GM19397 (cell line): ENCODE measurements around the gene ATP6V0B.

ENCODE experiments used
- ATAC-seq: cut with Tn5 transposase; IDR thresholded peaks from one replicate; pipeline ENCODE4 v1.9.1; 2021; ENCODE audit warnings: mild to moderate bottlenecking, moderate library complexity; ENCODE audit not compliant: unreplicated experiment

The ATP6V0B gene

DNA sequence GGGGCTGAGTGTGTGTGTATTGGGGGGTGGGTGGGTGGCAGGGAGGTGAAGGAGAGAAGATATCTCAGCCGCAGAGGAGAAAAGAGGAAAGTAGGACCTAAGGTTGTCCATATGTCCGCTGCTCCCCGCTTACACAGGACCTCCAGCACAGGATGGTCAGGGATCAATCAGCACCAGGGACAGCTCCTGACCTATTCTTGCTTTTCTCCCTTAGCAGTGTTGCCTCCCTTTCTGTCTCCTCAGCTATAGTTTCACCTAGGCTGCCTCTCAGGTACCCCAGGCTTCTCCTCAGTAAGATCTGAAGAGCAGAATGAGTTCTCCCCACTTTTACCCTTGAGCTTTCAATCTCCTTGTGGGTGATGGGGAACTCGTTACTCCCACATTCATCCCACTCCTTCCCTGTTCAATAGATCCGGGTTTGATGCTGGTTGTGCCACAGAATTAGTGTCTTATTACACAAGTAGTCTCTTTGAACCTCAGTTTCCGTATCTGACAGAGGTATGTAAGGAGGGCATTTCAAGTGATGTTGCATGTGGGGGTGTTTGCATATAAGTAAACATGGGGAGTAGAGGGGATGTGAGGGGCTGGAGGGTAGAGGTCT lies 6.3 kb upstream of the ATP6V0B start:
- no peak for ATAC-seq

DNA sequence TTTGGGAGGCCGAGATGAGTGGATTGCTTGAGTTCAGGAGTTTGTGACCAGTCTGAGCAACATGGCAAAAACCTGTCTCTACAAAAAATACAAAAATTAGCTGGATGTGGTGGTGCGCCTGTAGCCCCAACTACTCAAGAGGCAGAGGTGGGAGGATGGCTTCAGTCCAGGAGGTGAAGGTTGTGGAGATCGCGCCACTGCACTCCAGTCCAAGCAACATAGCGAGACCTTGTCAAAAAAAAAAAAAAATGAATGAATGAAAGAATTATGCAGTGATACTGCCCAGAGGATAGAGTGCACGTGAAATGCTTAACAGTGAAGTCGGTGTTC lies 5.4 kb upstream of the ATP6V0B start:
- ATAC-seq: peak; percentile 3

DNA sequence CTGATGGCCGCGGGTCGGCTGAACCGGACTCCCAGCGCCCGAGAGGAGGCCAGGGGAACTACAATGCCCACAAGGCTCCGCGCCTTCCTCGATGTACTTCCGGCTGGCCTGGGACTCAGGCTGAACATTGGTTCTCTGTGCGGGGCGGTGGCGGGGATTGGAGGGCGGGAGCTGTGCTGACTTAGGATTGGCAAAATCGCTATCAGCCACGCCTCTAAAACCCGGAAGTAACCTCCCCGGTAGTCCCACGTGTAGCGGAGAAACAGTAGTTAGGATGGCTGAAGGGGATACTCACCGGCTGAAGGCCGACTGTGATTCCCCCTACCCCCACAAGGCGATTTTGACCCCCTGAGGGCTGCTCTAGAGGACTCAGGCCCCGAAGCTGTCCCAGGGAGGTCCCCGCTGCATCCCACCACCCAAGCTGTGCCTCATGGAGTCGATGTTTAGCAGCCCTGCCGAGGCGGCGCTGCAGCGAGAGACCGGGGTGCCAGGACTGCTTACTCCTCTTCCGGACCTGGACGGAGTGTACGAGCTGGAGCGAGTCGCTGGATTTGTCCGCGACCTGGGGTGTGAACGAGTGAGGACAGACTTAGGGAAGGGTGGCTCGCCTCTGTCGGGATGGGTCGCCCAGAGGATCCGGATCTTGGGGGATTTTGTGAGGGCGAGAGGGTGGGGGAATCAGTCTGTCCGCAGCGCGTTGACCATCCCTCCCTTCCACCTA lies 4.9 kb upstream of the ATP6V0B start, which contains the start of gene DPH2:
TSS of gene DPH2 (plus strand) at position 265 of the 721 bp plus-strand sequence. CDS start at position 431, 166 bp downstream.
- peak; percentile 86 for ATAC-seq

DNA sequence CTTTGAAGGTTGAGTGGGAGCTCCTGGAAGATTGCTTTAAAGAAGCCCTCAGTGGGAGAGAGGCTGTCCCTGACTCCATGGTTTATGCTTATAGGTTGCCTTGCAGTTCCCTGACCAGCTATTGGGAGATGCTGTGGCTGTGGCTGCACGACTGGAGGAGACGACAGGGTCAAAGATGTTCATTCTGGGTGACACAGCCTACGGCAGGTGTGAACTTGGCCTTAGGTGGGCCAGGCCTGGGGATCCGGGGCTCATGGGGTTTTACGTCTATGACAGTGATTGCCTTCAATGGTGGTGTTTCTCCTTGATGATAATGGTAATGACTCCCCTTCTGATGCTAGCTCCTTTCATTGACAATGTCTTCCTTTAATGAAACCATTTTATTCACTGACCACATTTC lies 4.3 kb upstream of the ATP6V0B start:
- no peak for ATAC-seq

DNA sequence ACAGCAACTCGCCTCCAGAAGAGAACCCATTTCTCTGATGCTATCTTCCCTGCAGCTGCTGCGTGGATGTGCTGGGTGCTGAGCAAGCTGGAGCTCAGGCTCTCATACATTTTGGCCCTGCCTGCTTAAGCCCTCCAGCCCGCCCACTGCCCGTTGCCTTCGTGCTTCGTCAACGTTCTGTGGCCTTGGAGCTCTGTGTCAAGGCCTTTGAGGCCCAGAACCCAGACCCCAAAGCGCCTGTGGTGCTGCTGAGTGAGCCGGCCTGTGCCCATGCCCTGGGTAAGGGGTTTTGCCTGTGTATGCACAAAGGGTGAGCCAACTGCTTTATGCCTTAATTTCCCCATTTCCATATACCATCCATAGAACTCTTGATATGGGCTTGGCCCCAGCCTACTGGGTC lies 3.8 kb upstream of the ATP6V0B start:
- ATAC-seq: no peak

DNA sequence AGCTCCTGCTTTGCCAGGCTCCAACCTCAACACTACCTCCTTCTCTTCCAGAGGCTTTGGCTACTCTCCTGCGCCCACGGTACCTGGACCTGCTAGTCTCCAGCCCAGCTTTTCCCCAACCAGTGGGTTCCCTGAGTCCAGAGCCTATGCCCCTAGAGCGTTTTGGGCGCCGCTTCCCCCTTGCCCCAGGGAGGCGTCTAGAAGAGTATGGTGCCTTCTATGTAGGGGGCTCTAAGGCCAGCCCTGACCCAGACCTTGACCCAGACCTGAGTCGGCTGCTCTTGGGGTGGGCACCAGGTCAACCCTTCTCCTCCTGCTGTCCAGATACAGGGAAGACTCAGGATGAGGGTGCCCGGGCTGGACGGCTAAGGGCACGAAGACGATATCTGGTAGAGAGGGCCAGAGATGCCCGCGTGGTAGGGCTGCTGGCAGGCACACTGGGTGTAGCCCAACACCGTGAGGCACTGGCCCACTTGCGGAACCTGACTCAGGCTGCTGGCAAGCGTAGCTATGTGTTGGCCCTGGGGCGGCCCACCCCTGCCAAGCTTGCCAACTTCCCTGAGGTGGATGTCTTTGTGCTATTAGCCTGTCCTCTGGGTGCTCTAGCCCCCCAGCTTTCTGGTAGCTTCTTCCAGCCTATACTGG lies 3.3 kb upstream of the ATP6V0B start:
- no peak for ATAC-seq

DNA sequence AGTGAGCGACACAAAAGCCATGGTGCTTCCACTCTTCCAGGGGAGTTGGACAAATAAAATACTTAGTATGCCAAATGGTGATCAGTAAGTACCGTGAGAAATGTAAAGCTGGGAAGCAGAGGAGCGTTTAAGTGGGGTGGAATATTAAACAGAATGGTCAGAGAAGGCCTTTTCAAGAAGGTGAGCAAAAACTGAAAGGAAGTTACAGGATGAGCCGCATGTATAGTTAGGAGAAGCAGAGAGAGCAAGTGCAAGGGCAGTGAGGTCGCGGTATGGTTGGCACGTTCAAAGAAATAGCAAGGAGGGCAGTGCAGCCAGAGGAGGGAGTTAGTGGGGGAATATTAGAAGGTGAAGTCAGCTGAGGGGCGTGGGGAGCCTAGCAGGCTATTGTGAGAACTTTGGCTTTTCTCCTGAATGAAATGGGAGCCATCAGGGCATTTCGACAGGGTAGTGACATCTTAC lies 748 bp upstream of the ATP6V0B start:
- no peak for ATAC-seq

DNA sequence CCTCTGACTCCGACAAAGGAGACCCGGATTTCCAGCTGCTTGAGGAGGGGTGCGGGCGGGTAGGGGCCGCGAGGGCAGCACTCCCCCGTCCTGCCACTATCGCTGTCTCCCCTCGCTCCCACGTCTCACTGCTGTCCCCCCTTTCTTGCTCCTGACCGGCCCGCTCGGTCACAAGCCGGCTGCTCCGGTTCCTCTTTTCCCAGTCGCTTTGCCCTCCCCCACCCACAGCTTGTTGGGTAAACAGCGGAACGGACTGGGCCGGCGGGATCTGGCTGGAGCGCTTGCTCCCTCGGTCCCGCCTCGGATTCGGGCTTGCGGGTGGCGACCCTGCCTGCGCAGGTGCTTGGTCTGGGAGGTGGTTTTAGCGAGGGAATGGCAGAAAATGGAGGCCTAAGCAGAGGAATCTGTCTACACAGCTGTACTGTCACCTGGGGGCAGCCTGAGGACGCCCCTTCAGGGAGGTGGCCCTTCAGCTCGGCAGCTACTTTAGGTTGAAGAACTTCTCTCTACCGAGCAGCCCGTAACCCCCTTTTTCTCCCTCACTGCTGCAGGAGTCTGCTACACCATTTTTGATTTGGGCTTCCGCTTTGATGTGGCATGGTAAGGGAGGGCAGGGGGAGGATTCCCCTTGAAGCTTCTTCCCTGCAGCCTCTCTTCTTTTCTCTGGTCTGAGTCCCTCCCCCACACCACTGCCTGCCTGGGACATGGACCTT lies 645 bp downstream of the ATP6V0B start:
- no peak for ATAC-seq

DNA sequence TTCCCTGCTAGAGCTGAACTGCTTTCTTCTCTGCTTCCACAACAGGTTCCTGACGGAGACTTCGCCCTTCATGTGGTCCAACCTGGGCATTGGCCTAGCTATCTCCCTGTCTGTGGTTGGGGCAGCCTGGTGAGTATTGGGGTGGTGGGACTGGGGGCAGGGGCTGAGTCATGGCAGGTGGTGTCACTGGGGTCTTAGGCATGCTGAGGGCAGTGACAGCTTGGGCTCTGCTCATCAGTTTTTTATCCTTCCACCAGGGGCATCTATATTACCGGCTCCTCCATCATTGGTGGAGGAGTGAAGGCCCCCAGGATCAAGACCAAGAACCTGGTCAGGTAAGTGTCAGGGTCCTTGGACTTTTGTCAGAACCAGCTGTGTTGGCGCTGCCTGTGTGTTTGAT lies 1.3 kb downstream of the ATP6V0B start:
- no peak for ATAC-seq

DNA sequence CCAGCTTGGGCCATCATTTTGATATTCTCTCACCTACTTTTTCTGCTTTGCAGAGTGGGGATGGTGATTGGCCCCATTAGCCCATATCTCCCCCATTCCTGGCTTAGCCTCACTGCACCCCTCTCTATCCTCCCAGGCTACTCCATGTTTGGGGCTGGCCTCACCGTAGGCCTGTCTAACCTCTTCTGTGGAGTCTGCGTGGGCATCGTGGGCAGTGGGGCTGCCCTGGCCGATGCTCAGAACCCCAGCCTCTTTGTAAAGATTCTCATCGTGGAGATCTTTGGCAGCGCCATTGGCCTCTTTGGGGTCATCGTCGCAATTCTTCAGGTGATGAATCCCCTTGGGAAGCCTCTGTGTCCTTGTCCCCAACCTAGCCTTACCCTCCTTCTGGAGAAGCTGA lies 2.1 kb downstream of the ATP6V0B start:
- ATAC-seq: no peak

DNA sequence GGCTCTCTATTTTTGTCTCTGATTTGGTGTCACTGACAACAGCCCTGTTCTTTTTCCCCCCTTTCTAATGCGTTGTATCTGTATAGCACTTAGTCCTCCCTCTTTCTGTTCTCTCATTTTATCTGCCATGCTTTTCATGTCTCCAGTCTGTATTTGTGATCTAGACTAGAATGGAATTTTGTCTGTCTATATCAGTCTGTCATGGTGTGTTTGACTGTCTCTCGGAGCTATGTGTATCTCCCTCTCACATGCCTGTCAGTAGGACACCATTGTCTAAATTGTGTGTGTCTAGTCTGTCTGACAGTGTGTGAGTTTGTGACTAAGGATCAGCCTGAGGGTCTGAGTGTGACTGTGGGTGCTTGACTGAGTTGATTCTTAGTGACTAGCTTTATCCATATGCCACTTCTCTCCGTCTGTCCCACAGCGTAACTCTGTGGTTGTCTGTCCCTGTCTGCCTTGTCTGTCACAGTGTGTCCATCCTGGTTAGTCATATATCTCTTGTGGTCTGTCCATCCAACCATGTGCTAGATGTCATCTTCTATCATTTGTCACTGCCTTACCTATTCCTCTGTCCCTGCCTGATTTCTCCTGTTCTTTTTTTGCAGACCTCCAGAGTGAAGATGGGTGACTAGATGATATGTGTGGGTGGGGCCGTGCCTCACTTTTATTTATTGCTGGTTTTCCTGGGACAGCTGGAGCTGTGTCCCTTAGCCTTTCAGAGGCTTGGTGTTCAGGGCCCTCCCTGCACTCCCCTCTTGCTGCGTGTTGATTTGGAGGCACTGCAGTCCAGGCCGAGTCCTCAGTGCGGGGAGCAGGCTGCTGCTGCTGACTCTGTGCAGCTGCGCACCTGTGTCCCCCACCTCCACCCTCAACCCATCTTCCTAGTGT lies 2.9 kb downstream of the ATP6V0B start:
- ATAC-seq: no peak

DNA sequence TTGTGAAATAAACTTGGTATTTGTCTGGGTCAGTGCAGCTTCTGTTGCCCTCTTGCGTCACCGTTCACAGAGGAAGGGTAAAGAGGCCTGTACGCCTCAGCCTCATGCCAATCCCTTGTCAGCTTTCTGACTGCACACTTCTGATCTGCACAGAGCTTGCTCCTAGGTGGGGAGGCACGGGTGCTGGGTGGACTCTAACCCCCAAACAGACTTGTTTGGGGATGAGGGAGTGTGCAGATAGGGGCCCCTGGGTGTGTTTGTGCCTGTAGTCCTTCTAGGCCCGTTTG lies 3.4 kb downstream of the ATP6V0B start:
- no peak for ATAC-seq

DNA sequence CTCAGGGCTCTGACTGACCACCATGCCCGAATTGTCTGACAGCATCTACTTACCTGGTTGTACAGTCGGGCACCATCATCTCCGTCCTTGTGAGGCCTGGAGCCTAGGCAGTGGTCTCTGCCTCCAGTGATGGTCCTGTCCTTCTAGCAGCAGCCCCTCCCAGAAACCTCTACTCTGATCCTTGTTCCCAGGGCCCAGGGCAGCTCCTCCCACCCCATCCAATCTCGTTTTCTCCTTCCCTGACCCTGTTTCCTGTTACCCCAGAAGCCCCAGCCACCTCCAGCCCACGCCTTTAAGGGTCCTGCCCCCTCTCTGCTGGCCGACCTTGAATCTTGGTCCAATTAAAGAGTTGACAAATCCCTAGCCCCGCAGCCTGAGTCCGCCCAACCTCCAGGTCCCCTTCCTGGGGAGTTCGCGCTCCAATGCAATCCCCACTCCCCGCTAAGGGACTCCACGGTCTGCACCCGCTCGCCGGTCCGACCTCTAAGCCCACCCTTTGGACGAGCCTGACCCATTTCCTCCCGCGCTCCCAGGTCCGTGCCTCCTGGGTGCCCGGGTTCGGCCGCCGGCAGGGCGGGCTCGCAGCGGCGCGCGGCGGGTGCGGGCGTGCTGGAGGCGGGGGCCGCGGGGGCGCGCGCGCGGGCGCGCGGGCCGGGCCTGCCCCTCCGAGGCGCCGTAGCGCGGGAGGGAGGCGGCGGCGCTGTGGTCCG lies 3.9 kb downstream of the ATP6V0B start, which contains the start of gene B4GALT2:
TSS of gene B4GALT2 (plus strand) at position 660 of the 710 bp plus-strand sequence. CDS start 1,951 bp downstream, outside the sequence.
- no peak for ATAC-seq

DNA sequence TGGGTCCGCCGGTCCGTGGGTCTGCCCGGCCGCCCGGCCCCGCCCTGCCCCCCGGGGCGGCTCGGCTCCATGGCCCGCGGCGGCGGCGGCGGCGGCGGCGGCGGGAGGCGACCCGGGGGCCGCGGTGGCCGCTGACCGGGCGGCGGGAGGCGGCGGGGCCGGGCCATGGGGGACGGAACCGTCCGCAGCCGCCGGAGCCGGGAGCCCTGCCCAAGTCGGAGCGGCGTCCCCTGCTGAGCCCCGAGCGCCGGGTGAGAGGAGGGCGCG lies 4.4 kb downstream of the ATP6V0B start:
- ATAC-seq: no peak

DNA sequence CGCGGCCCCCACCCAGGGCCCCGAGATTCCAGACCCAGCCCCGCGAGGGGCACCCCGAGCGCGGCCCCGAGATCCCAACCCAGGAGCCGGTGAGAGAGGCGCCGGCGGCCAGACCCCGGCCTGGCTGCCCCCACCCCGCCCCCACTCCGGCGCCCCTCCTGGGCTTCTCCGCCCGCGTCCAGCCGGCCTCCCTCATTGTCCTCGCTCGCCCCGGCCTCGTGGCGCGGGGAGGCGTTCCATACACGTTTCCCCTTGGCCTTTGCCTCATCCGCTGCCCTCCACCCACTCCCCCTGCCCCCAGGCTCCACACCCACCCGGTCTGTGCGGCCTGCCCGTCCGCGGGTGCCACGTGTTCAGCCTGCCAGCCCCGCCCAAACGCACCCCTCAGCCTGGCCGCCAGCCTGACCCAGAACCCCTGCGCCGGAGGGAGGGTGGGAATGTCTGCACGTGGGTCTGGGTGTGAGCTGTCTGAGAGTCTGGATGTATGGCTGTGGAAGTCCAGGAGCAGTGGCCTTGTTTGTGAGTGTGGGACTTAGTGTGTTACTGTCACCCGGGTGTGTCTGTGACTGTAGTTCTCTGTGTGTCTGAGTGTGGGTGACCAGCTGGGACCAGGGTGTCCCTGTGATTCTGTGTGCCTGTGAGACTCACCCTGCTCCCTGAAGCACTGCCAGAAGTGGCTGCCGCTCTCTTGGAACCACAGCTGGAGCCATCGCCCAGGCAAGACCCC lies 4.9 kb downstream of the ATP6V0B start:
- no peak for ATAC-seq

DNA sequence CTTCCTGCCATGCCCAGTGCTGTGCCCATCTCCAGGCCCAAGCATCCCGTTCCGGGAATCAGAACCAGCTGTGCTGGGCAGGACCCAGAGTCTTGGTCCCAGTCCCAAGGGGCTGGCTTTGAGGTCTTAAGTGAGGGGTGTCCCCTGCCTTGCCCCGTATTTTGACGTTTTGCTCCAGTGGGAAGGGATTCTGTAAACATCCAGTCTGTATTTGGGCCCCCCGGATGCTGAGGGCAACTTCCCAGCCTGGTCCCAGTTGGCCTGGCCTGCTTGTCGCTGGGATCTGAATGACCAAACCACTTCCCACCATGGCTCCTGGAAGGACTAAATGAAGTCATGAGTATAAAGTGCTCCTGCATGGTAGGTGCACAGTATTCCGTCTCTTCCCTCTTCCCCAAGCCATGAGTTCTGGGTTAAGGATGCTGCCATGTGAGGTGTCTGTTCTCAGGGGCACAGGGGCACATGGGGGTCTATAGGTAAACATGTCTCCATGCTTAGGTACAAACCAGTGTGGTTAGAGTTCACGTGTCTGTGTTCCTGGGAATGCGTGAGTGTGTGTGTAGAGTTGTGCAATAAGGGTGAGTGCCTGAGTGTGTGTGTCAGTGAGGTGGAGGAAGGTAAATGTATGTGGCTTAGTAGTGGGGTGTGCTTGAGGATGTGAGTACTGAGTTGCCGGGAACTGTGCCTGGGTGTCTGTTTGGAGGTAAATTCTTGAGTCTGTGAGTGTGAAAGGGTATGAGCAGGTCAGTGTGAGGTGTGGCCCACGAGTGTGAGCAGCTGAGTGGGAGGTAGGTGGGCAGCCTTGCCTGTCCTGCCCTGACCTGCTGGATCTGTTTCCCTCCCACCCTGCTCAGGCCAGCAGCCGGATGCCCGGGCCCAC lies 5.7 kb downstream of the ATP6V0B start:
- no peak for ATAC-seq

DNA sequence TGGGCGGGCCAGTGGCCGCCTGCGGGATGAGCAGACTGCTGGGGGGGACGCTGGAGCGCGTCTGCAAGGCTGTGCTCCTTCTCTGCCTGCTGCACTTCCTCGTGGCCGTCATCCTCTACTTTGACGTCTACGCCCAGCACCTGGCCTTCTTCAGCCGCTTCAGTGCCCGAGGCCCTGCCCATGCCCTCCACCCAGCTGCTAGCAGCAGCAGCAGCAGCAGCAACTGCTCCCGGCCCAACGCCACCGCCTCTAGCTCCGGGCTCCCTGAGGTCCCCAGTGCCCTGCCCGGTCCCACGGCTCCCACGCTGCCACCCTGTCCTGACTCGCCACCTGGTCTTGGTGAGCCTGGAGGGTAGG lies 6.4 kb downstream of the ATP6V0B start:
- ATAC-seq: no peak

DNA sequence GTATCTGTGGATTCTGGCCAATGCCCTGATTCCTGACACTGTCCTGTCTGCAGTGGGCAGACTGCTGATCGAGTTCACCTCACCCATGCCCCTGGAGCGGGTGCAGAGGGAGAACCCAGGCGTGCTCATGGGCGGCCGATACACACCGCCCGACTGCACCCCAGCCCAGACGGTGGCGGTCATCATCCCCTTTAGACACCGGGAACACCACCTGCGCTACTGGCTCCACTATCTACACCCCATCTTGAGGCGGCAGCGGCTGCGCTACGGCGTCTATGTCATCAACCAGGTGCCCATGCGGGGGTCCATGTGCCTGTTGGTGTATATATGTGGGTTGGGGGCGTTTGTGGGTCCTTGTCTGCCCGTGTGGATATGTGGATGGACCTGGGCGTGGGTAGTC lies 6.9 kb downstream of the ATP6V0B start:
- ATAC-seq: no peak

DNA sequence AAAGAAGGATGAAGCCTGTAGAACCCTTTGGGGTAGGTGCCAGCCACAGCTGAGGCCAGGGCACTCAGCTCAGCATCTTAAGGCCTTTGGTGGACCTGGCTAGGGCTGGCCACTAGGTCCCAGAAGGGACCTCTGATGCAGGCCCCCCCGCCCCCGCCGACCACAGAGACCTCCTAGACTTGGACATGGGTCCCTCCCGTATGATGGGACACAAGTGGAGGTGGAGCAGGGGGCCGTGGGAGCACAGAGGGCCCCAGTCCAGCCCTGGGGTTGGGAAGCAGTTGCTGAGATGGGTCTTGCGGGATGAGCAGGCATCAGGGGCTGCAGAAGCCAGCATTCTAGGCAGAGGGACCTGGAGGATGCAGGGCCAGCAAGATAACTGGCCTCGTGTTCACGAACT lies 7.5 kb downstream of the ATP6V0B start:
- ATAC-seq: no peak
